GM08714 (cell line): ENCODE data around the gene GALNT11.

Experiments
- H3K4me3 ChIP-seq: fragments of 200-500 bp; sonication (Bioruptor generic); 2 replicates; pipeline ENCODE4 v1.5.1; 2014; ENCODE audit warnings: mild to moderate bottlenecking, low read length, inconsistent platforms
- ZNF274 ChIP-seq: IDR thresholded peaks from 2 replicates; pipeline ENCODE4 v1.6.1; 2012; ENCODE audit warnings: mild to moderate bottlenecking, low read depth, low read length

The GALNT11 gene

DNA sequence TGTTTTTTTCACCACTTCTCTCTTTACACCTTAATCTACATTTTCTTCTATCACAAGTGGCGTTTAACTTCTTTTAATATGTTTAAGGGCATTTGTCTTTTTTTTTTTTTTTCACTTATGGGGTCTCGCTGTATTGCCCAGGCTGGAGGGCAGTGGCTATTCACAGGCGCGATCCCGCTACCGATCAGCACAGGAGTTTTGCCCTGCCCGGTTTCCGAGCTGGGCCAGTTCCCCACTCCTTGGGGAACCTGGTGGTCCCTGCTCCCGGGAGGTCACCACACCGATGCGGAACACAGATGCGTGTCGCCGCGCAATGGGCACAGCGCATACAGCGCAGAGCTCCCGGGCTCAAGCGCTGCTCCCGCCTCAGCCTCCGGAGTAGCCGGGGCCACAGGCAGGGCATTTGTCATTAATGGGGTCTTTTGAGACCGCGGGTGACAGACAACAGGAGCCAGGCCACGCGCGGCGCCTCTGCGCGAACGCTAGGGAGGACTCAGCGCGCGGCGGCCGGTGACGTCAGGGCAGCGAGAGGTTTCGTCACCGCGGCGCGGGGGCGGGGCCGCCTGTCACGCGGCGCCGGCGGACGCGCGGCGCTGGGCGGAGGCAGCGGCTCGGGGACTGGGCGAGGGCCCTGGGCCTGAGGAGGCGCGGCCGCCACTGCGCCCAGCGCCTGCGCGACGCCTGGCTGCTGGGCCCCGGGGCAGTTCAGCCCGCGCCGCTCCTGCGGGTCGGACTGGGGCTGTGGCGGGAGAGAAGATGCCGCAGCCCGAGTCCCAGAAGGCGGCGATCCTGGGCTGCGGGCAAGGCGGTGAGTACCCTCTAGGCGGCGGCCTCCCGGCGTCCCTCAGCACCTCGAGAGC, at the start of gene GALNT11:
TSS of gene GALNT11 (plus strand) at position 598 of the 860 bp plus-strand sequence. CDS start 68,554 bp downstream, outside the sequence.
- H3K4me3 ChIP-seq: peak within 1 kb of the TSS; percentile 61
- TF ChIP-seq ZNF274: no peak

DNA sequence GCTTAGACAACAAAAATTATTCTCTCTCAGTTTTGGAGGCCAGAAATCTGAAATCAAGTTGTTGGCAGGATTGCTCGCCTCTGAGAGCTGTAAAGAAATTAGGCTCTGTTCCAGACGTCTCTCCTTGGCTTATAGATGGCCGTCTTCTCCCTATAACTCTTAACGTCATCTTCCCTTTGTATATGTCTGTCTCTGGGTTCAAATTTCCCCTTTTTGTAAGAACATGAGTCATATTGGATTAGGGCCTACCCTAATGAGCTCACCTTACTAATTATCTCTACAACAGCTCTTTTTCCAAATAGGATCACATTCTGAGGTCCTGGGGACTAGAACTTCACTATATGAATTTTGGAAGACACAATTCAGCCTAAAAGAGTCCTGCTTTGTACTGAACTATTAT, 46.9 kb upstream of the GALNT11 start:
- no peak for TF ChIP-seq ZNF274
- H3K4me3 ChIP-seq: no peak overlapping the region

DNA sequence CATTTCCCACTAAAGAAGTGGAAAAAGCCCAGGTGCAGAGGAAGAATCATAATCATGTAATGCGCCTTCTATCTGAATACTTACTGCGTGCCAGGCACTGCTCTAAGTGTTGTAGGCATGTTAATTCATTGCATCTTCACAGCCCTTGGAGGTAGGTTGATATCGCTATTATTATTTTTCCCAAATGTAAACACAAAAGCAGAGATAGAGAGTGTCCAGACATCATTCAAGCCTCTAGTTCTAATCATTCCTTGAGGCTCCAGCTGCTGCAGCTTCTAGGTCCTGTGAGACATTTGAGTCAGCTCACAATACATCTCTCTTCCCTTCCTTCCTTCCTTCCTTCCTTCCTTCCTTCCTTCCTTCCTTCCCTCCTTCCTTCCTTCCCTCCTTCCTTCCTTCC, 44.3 kb upstream of the GALNT11 start:
- H3K4me3 ChIP-seq: no peak overlapping the region
- TF ChIP-seq ZNF274: no peak

DNA sequence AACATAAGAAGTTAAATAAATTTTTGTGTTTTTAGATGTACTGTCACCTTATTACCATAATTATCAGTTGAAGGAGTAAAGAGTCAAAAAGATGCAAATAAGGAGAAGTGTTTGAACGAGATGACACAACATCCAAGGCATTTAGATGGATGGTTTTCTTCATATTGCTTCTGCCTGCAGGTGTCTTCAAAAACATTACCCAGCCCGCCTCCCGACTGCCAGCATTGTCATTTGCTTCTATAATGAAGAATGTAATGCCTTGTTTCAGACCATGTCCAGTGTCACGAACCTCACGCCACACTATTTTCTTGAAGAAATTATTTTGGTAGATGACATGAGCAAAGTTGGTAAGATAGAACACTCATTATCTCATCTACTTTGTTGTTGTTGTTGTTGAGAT, 42.7 kb upstream of the GALNT11 start:
- no peak overlapping the region for H3K4me3 ChIP-seq
- TF ChIP-seq ZNF274: no peak

DNA sequence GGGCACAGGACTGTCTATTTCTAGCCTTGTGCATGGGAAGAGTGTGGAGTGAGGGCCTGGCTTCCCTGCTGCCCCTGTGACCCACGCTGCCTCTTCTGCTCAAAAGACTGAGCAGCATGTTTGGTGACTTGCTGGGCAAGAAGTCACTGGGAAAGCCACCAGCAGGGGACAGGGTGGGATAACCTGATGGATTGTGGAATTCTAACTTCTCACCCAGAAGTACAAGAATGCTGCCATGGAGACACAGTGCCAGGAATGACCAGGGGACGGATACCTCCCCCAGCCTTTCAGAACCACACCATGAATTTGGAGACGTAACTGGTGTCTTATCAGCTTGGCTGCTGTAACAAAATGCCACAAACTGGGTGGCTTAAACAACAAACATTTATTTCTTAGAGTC, 40.9 kb upstream of the GALNT11 start:
- TF ChIP-seq ZNF274: no peak
- H3K4me3 ChIP-seq: no peak overlapping the region

DNA sequence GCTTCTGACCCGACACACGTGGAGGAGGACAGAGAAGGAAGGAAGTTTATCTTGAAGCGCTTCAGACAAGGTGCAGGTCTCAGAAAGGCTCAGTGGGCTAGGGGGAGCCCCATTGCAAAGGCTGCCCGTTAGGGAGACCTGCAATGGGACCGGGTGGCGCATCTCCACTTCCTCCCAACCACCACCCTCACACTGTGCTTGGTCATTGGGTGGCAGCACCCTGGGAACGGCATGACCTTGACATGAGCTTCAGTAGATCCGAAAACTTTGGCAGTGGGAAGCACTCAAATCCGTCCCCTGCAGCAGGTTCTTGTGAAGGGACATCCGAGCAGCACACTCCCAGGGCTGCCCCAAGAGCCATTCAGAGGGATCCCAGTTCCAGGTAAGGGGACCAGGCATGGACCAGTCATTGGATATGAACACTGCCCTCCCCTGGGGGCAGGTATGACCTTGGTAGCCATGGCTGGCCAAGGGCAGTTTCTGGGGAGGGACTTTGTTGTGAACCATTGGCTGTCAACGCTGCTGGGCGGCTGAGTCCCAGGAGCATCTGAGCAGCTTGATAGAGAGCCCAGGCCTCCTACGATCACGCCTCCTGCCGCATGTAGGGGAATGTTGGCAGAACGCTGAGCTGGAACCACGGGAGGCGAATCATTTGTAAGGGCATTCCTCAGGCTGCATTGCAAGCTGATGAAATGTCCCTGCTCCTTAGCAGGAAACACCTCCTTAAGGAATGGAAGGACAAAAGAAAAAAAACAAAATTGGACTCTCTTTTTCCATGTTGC, 37.5 kb upstream of the GALNT11 start:
- no peak for TF ChIP-seq ZNF274
- H3K4me3 ChIP-seq: no peak overlapping the region

DNA sequence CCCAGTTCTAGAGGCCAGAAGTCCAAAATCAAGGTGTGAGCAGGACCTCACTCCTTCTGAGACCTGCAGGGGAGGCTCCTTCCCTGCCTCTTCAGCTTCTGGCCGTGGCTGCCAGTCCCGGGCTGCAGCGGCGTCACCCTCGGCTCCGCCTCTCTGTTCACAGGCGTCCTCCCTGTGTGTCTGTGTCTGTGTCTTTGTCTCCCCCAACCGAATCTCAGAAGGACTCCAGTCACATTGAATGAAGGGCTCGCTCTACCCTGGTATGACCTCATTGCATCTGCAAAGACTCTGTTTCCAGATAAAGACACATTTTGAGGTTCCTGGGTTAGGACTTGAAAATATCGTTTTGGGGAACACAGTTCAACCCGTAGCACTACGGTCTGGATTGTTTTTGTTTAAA, 33.1 kb upstream of the GALNT11 start:
- no peak overlapping the region for H3K4me3 ChIP-seq

DNA sequence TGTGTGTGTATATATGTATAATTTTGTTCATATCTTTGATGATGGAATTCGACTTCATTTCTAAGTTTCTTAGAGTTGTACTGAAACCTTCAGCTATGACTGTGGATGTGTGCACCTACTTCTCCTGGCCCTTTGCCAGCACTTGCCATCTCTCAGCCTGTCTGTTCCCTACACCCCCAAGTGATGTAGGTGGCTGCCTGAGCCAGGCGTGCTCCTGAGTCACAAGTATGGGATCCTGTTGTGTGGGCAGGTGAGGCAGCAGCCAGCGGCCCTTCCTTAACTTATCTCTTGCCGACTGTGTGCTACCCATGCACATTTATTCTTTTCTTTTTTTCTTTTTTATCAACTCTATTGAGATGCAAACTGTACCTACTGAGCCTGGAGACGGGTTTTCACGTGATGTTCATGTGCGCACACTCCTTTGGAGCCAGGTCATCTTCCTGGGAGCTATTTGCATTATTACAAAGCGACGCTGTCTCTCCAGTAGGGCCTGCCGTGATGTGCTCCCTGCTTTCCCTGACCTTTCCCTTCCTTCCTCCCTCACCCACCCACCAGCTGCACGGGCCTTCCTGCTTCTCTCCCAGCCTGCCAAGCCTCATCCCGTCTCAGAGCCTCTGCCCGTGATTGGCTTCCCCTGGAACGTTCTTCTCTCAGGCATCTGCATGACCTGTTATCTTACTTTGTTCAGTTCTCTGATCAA, 31.3 kb upstream of the GALNT11 start:
- no peak overlapping the region for H3K4me3 ChIP-seq
- no peak for TF ChIP-seq ZNF274

More for the DNA sequence above, 33.1 kb upstream of the GALNT11 start:
- no peak for TF ChIP-seq ZNF274

DNA sequence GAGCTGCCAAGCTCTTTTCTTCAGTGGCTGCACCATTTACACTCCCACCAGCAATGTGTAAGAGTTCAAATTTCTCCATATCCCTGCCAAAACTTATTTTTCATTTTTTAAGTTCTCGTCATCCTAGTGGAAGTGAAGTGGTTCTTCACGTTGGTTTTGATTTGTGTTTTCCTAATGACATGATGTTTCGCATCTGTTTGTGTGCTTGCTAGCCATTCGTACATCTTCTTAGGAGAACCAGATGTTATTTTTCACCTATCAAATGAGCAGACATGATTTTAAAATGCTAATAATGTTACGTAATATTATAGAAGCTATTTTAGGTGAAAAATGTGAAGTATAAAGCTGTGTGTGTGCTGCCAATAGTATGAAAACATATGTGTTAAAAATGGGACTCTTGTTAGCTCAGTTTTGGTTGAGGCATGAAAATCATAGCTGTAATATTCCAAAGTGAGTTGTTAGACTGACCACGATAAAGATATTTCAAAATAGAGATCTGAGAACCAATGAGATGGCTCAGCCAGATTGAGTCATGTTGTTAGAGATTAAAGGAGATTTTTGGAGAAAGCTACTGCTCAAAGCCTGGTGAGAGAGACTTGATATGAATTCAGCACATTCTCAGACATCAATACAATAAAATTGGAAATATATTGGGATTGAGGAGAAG, 25.9 kb upstream of the GALNT11 start:
- no peak overlapping the region for H3K4me3 ChIP-seq
- TF ChIP-seq ZNF274: no peak

DNA sequence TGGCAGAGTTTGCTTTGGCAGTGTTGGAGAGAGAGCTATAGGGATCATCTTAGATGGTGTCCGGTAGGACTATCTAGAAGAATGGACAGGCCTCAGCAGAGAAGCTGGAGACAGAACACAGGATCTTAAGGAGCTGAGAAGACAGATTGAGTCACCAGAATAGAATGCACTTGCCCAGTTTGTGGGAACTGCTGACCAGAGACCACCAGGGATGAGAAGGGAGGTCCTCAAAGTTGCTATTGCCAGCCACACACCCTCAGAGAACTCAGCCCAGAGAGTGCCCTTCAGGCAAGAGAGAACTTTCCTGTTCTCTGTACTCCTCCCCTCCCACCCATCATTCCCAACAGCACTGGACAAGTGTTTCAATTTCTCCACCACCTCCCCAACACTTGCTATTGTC, 25.3 kb upstream of the GALNT11 start:
- TF ChIP-seq ZNF274: no peak
- H3K4me3 ChIP-seq: no peak overlapping the region

DNA sequence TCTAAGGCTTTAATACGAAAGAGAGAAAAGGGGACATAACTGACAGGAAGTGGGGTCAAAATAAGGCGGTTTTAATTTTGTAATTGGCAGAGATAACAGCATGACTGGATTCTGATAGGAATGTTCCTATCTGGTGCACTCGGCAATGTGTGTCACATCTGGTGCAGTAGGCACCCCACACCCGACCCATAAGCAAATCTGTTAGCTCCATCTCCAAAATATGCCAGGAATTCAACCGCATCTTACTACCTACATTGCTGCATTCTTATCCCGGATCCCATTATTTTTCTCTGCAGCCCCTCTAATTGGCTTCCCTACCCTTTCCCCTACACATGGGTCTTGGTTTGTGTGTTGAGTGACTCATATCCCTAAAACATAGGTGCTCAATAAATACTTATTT, 19.1 kb upstream of the GALNT11 start:
- no peak for TF ChIP-seq ZNF274

DNA sequence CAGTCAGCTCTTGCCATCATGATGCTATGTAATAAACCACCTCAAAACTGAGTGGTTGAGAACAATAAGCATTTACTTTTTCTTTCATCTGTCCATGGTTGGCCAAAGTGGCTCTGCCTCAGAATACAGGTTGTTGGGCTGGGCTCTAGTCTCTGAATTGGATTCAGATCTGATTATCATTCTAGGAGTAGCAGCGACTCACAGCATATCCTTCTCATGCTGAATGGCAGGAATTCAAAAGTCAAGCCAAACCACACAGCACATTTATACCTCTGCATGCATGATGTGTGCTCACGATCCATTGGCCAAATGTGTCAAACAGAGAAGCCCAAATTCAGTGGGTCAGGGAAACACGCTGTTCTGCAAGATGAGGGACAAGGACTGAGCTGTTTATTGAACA, 13.6 kb upstream of the GALNT11 start:
- no peak for TF ChIP-seq ZNF274

More for the DNA sequence above, 19.1 kb upstream of the GALNT11 start:
- no peak overlapping the region for H3K4me3 ChIP-seq

DNA sequence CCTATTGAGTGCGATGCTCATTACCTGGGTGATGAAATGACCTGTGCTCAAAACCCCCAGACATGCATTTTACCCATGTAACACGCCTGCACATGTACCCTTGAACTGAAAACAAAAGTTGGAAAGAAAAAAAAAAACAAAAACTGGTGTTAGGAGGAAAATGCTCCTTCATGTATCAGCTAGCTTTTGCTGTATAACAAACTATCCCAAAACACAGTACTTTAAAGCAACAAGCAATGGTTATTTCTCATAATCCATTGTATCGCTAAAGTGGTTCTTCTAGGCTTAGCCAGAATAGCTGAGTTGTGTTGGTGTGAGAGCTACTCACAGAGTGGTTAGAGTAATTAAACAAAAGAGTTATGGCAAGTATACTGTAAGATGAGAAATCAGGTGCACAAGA, 12.2 kb upstream of the GALNT11 start:
- no peak for TF ChIP-seq ZNF274
- no peak overlapping the region for H3K4me3 ChIP-seq

More for the DNA sequence above, 13.6 kb upstream of the GALNT11 start:
- H3K4me3 ChIP-seq: no peak overlapping the region

DNA sequence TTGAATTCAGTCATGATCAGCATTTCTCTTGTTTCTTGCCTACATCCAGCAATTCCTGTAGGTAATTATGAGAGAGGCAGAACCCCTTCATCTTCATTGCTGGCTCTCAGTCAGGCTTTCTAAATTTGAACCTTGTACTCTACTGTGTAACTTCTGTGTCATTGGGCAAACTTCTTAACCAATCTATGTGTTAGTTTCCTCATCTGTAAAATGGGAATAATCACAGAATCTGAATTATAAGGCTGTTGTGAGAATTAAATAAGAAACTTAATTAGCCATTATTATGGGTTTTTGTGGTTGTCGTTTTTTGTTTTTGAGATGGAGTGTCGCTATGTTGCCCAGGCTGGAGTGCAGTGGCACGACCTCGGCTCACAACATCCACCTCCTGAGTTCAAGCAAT, 11.5 kb upstream of the GALNT11 start:
- no peak for TF ChIP-seq ZNF274
- H3K4me3 ChIP-seq: no peak overlapping the region
